AG04449 (cell line): ENCODE results near the gene KRT82.

Experiments
- CTCF ChIA-PET: fragments of 350-600 bp; formaldehyde crosslinking; extraction: SDS; loops from one replicate; lab custom pipeline; 2021; ENCODE audit warnings: antibody characterized with exemption; lab: Yijun Ruan, JAX
- POLR2A ChIA-PET: fragments of 400-600, 350-600 bp; formaldehyde crosslinking; extraction: SDS; loops from one replicate; lab custom pipeline; 2020; ENCODE audit warnings: antibody characterized with exemption, inconsistent platforms; lab: Yijun Ruan, JAX
- DNase-seq: peaks from one replicate; pipeline ENCODE4 v3.0.0-alpha.2; 2010; ENCODE audit warnings: low read depth, low spot score
- H3K4me3 ChIP-seq: 2 replicates; pipeline ENCODE4 v1.5.1; 2011; ENCODE audit warnings: low read depth, mild to moderate bottlenecking, control low read depth, low read length
- TF ChIP-seq, protein P1 (sequence below): IDR thresholded peaks from one replicate; pipeline ENCODE4 v1.5.1; 2011; ENCODE audit warnings: mild to moderate bottlenecking, moderate library complexity, low read length, control low read depth, inconsistent platforms; ENCODE audit not compliant: insufficient read depth; ENCODE audit errors: missing control alignments

The KRT82 gene

DNA sequence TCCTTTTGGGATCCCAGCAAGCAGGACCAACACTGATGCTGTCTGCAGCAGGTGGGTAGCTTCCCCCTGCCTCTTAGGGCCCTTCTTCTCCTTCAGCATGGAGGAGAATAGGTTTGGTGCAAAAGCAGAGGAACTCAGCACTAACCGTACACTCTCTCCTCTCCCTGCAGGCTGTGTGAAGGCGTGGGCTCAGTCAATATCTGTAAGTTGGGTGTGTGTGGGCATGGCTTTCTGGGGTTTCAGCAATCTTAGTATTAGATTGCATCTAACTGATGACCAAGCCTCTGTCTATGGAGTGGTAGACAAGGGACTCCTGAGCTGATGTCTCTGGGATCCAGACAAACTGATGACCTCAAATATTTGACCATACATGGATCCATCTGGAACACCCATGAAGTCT lies 53.2 kb downstream of the KRT82 start:
- no peak for DNase-seq
- TF ChIP-seq, protein P1, sequence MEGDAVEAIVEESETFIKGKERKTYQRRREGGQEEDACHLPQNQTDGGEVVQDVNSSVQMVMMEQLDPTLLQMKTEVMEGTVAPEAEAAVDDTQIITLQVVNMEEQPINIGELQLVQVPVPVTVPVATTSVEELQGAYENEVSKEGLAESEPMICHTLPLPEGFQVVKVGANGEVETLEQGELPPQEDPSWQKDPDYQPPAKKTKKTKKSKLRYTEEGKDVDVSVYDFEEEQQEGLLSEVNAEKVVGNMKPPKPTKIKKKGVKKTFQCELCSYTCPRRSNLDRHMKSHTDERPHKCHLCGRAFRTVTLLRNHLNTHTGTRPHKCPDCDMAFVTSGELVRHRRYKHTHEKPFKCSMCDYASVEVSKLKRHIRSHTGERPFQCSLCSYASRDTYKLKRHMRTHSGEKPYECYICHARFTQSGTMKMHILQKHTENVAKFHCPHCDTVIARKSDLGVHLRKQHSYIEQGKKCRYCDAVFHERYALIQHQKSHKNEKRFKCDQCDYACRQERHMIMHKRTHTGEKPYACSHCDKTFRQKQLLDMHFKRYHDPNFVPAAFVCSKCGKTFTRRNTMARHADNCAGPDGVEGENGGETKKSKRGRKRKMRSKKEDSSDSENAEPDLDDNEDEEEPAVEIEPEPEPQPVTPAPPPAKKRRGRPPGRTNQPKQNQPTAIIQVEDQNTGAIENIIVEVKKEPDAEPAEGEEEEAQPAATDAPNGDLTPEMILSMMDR, result no peak
- no peak overlapping the region for H3K4me3 ChIP-seq
- ChIA-PET CTCF (interaction anchor here (1.1 to 3.5 kb wide), 5 partner anchors 9 to 198 kb away, joined by 3 to 14 read pairs (median 4); no protein-coding TSS in a partner anchor), POLR2A (no interaction called here)

DNA sequence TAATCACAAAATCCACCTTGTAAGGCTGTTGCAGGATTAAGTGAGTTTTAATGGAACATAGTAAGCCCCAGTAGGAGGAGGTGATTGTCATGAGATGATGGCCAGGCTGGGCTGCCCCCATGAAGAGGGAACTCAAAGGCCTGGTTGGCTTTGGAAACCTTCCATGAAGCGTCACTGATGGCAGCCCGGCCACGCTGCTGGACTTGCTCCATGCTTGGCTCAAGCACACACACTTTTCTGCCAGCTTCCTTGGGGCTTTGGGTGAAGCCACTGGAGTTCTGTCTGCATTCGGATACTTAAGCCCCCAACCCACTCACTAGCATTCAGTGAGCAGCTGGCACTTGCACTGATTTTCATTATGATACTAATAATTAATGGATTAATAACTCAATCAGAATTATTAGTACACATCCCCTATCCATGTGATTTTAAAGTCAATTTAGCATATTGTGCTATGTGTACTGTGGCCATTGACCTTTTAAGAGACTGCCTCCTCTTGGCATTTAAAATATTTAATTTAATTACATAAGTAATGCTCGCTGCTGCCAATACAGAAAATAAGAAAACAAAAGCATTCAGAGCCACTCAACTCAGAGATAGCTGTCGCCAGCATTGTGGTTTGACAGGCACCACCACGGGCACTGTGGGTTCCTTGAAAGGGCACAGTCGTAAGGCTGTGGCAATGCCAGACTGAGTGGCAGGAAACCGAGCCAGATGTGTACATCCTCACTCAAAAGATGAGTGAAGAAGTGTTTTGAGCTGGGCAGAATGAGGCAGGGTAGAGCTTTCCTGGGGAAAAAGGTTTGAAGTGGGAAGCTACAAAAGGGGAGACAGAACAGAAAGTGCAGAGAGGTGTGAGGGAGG lies 54.7 kb downstream of the KRT82 start:
- TF ChIP-seq, protein P1, result no peak
- ChIA-PET CTCF (interaction anchor here (1.1 to 3.5 kb wide), 5 partner anchors 11 to 529 kb away, joined by 3 to 14 read pairs (median 6); no protein-coding TSS in a partner anchor), POLR2A (no interaction called here)
- DNase-seq, result no peak
- no peak overlapping the region for H3K4me3 ChIP-seq

DNA sequence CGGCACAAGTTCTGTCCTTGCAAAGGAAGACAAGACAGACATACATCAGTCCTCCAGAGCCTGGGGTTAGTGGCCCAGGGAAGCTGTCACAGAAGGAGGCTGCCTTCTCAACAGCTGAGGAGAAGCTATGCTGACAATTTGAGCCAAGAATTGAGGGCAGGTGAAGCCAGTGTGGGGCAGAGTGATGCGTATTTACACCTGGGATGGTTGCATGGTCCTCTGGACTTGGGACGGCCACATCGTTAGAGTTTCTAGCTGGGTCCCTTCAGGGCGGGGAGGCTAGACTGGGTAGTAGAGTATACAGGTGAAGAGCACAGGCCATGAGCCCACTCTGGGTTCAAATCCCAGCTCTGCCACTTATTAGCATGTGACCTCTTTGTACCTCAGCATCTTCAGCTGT lies 55.3 kb downstream of the KRT82 start:
- H3K4me3 ChIP-seq, result no peak overlapping the region
- DNase-seq, result no peak
- CTCF ChIA-PET, result interaction anchor here (1.2 to 3.5 kb wide), 4 partner anchors 22 to 529 kb away, joined by 5 to 14 read pairs (median 7); no protein-coding TSS in a partner anchor
- POLR2A ChIA-PET, result no interaction called here
- TF ChIP-seq, protein P1, result no peak

DNA sequence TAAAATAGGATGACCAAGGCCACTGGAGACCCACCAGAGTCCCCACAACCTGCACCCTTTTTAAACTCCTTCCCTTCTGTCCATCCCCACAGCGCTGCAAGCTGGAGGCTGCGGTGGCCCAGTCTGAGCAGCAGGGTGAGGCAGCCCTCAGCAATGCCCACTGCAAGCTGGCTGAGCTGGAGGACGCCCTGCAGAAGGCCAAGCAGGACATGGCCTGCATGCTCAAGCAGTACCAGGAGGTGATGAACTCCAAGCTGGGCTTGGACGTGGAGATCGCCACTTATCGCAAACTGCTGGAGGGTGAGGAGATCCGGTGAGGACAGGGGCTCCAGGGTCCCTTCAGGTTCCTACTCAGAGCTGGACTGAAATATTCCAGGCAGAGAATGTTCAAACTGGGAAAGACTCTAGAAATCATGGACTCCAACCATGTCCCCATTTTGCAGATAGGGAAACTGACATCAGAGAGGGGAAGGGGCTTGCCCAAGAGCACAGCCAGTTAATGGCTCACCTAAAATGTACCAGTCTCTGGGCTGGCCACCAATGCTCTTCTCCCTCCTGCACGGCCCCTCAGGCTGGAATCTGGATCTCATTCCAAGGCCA lies 56.0 kb downstream of the KRT82 start:
- ChIA-PET CTCF (interaction anchor here (0.7 to 3.5 kb wide), 5 partner anchors 22 to 530 kb away, joined by 3 to 14 read pairs (median 5); no protein-coding TSS in a partner anchor), POLR2A (no interaction called here)
- no peak overlapping the region for H3K4me3 ChIP-seq
- TF ChIP-seq, protein P1, result no peak
- DNase-seq, result no peak

DNA sequence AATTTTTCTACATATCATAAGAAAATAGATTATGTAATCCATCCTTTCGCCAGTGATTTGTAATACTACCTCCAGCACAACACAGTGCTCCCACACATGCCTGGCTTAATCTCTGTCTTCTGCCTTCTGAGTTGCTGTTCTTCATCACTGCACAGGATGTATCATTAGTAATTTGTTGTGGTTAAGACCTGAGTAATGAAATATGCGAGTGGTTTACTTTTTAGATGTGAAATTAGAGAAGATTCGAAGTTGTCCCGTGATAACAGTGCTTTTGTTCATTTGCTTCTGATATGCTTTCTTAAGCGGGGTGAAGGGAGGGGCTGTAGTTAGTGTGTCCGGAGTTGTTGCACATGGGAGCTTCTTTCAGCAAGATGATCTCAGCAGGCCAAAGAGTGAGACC lies 56.9 kb downstream of the KRT82 start:
- H3K4me3 ChIP-seq, result no peak overlapping the region
- POLR2A ChIA-PET, result no interaction called here
- CTCF ChIA-PET, result interaction anchor here (0.7 to 3.2 kb wide), 2 partner anchors 22 to 23 kb away, joined by 3 to 9 read pairs; no protein-coding TSS in a partner anchor
- DNase-seq, result no peak
- TF ChIP-seq, protein P1, result no peak
